Islet precursor cell (in vitro differentiated cells): ENCODE measurements around the gene ATL3.
"Not testable (repeated sequence)": the region's sequence is repeated elsewhere in the genome, so short reads cannot be mapped to it uniquely, and the experiment has no call there.

ENCODE experiments used
- DNase-seq: peaks from one replicate; pipeline ENCODE4 v3.0.0-alpha.2; 2018

The ATL3 gene

GRCh38 chr11:63619967-63620366 is 51.2 kb downstream of the ATL3 start:
- no peak for DNase-seq

- not testable (repeated sequence) for DNase-seq
These were observed 53.5 kb downstream of the ATL3 start for GRCh38 chr11:63617686-63618085.

- DNase-seq, result no peak
These were observed 54.2 kb downstream of the ATL3 start for GRCh38 chr11:63616953-63617352.

GRCh38 chr11:63614136-63614671 is 57.0 kb downstream of the ATL3 start, which contains the start of gene PLAAT3:
TSS of gene PLAAT3 (minus strand) at chr11:63614433. CDS start at chr11:63614014, 419 bp downstream.
- DNase-seq, result peak; percentile 90

GRCh38 chr11:63613517-63614135 is 57.5 kb downstream of the ATL3 start:
- peak; percentile 87 for DNase-seq

- no peak for DNase-seq
These were observed 59.0 kb downstream of the ATL3 start for GRCh38 chr11:63612181-63612580.

GRCh38 chr11:63611395-63611747 is 59.8 kb downstream of the ATL3 start:
- no peak for DNase-seq

- no peak for DNase-seq
These were observed 60.4 kb downstream of the ATL3 start for GRCh38 chr11:63610604-63611394.

- peak; percentile 65 for DNase-seq
These were observed 61.1 kb downstream of the ATL3 start for GRCh38 chr11:63609971-63610580.

- no peak for DNase-seq
These were observed 61.6 kb downstream of the ATL3 start for GRCh38 chr11:63609536-63609935.

- DNase-seq, result peak; percentile 51
These were observed 62.5 kb downstream of the ATL3 start for GRCh38 chr11:63608353-63609345.

- DNase-seq, result peak; percentile 27
These were observed 68.0 kb downstream of the ATL3 start for GRCh38 chr11:63603180-63603518.

- peak; percentile 10 for DNase-seq
These were observed 68.6 kb downstream of the ATL3 start for GRCh38 chr11:63602290-63603179.

- no peak for DNase-seq
These were observed 71.7 kb downstream of the ATL3 start for GRCh38 chr11:63599211-63600122.

- no peak for DNase-seq
These were observed 72.6 kb downstream of the ATL3 start for GRCh38 chr11:63598556-63598955.

GRCh38 chr11:63595296-63595695 is 75.9 kb downstream of the ATL3 start:
- DNase-seq, result peak; percentile 40

GRCh38 chr11:63592975-63593395 is 78.2 kb downstream of the ATL3 start:
- peak; percentile 54 for DNase-seq

GRCh38 chr11:63590024-63590788 is 81.0 kb downstream of the ATL3 start:
- peak; percentile 33 for DNase-seq

- DNase-seq, result no peak
These were observed 82.2 kb downstream of the ATL3 start for GRCh38 chr11:63589000-63589399.
